H1 (cell line): Measurements from ENCODE around the gene HOXB5. TPM values are rescaled to one million over a fixed set of nuclear protein-coding genes. Genes with fewer than 3 reads are reported as not detected.

Experiments
- CTCF ChIA-PET: fragments of 300-600 bp; sonication (Branson Sonifier 250); formaldehyde crosslinking; loops from one replicate; lab custom pipeline; 2021; ENCODE audit not compliant: partially characterized antibody; lab: Charles Lee
- POLR2A ChIA-PET: fragments of 300-600 bp; sonication (Branson Sonifier 250); formaldehyde crosslinking; loops from one replicate; lab custom pipeline; 2021; ENCODE audit warnings: inconsistent platforms; ENCODE audit not compliant: partially characterized antibody; lab: Charles Lee
- DNase-seq, 2 experiments: peaks; one replicate each; pipeline versions ENCODE4 v3.0.0 to v3.0.0-alpha.2; 2010 to 2022; ENCODE audit warnings: low spot score in 2 of 2, low read depth in 1 of 2, mixed read lengths in 1 of 2
- FAIRE-seq: peaks from 2 replicates; lab custom pipeline; 2011; peaks lifted over from hg19 to GRCh38; lab: Jason Lieb, UNC
- H2AFZ ChIP-seq: 2 replicates; pipeline ENCODE4 v1.8.1; 2012; ENCODE audit warnings: low read length, inconsistent platforms
- H2AK5ac ChIP-seq: 2 replicates; pipeline ENCODE4 v1.6.1; 2013; ENCODE audit warnings: low read depth, low read length
- H2BK120ac ChIP-seq: replicated peaks from 2 replicates; pipeline ENCODE3; 2013; ENCODE audit warnings: low read depth, low read length, inconsistent platforms
- H2BK12ac ChIP-seq: 2 replicates; pipeline ENCODE4 v1.6.1; 2013; ENCODE audit warnings: low read depth, low read length
- H2BK15ac ChIP-seq: 2 replicates; pipeline ENCODE4 v1.6.1; 2013; ENCODE audit warnings: low read length
- H2BK20ac ChIP-seq: 2 replicates; pipeline ENCODE4 v1.6.1; 2013; ENCODE audit warnings: low read length
- H2BK5ac ChIP-seq: 2 replicates; pipeline ENCODE4 v1.6.1; 2013; ENCODE audit warnings: low read depth, low read length
- H3K14ac ChIP-seq: 2 replicates; pipeline ENCODE4 v1.6.1; 2013; ENCODE audit warnings: inconsistent platforms; ENCODE audit not compliant: insufficient read length
- H3K18ac ChIP-seq: 2 replicates; pipeline ENCODE4 v1.6.1; 2013; ENCODE audit warnings: low read length; ENCODE audit errors: extremely low read depth
- H3K23ac ChIP-seq: 2 replicates; pipeline ENCODE4 v1.6.1; 2013; ENCODE audit warnings: inconsistent platforms; ENCODE audit not compliant: insufficient read length
- H3K23me2 ChIP-seq: 2 replicates; pipeline ENCODE4 v1.6.1; 2013; ENCODE audit warnings: low read depth, low read length
- H3K27ac ChIP-seq: 2 replicates; pipeline ENCODE4 v1.6.1; 2011; ENCODE audit warnings: low read depth, low read length, inconsistent platforms
- H3K27me3 ChIP-seq, 4 experiments: replicated peaks in 1 of 4; 1 replicate in 1 of 4; 2 replicates in 3 of 4; pipeline versions ENCODE4 v1.6.1 to v1.8.1; 2011 to 2013; ENCODE audit warnings: low read length in 3 of 4, mild to moderate bottlenecking in 3 of 4, inconsistent platforms in 2 of 4, mixed read lengths in 2 of 4, moderate library complexity in 1 of 4; ENCODE audit not compliant: control insufficient read depth in 3 of 4, insufficient read depth in 3 of 4; ENCODE audit errors: extremely low read depth in 1 of 4
- H3K36me3 ChIP-seq, 4 experiments: 2 replicates each; pipeline versions ENCODE4 v1.6.1 to v1.8.1; 2011 to 2013; ENCODE audit warnings: mild to moderate bottlenecking in 4 of 4, low read length in 3 of 4, moderate library complexity in 2 of 4, control low read depth in 1 of 4, inconsistent platforms in 1 of 4; ENCODE audit not compliant: insufficient read depth in 4 of 4, control insufficient read depth in 2 of 4
- H3K4ac ChIP-seq: replicated peaks from 2 replicates; pipeline ENCODE3; 2013; ENCODE audit warnings: low read length, low read depth, mixed read lengths, inconsistent platforms; ENCODE audit not compliant: insufficient read length
- H3K4me1 ChIP-seq, 4 experiments: replicated peaks in 1 of 4; 1 replicate in 1 of 4; 2 replicates in 3 of 4; pipeline versions ENCODE4 v1.6.1 to v1.8.1; 2011 to 2013; ENCODE audit warnings: low read length in 3 of 4, inconsistent platforms in 2 of 4, mixed read lengths in 1 of 4; ENCODE audit not compliant: insufficient read depth in 4 of 4, control insufficient read depth in 3 of 4
- H3K4me2 ChIP-seq, 2 experiments: 2 replicates each; pipeline versions ENCODE4 v1.6.1 to v1.8.1; 2011 to 2013; ENCODE audit warnings: low read depth in 2 of 2, low read length in 2 of 2, control low read depth in 1 of 2, inconsistent platforms in 1 of 2, mild to moderate bottlenecking in 1 of 2; ENCODE audit not compliant: insufficient read depth in 1 of 2
- H3K4me3 ChIP-seq, 4 experiments: fragments of 200-600, 300-600 bp in 1 of 4; sonication (generic), shearing (Covaris generic), sonication (Bioruptor Twin) in 1 of 4; 2 replicates each; pipeline versions ENCODE4 v1.5.1 to v1.8.1; 2011 to 2016; ENCODE audit warnings: low read length in 4 of 4, low read depth in 3 of 4, control low read depth in 2 of 4, inconsistent platforms in 2 of 4, mild to moderate bottlenecking in 2 of 4, mixed read lengths in 1 of 4, moderate library complexity in 1 of 4; ENCODE audit not compliant: insufficient read depth in 2 of 4; ENCODE audit errors: extremely low read depth in 1 of 4
- H3K56ac ChIP-seq: replicated peaks from 2 replicates; pipeline ENCODE3; 2013; ENCODE audit warnings: low read depth, mild to moderate bottlenecking, mixed read lengths, low read length, inconsistent platforms; ENCODE audit not compliant: insufficient read length
- H3K79me1 ChIP-seq: 2 replicates; pipeline ENCODE4 v1.6.1; 2013; ENCODE audit warnings: low read depth, low read length, control low read depth
- H3K79me2 ChIP-seq, 2 experiments: 2 replicates each; pipeline versions ENCODE4 v1.6.1 to v1.8.1; 2012 to 2013; ENCODE audit warnings: low read length in 2 of 2, mild to moderate bottlenecking in 2 of 2, inconsistent platforms in 1 of 2; ENCODE audit not compliant: insufficient read depth in 2 of 2, control insufficient read depth in 1 of 2
- H3K9ac ChIP-seq, 4 experiments: replicated peaks in 1 of 4; 1 replicate in 1 of 4; 2 replicates in 3 of 4; pipeline versions ENCODE4 v1.6.1 to v1.8.1; 2011 to 2013; ENCODE audit warnings: low read depth in 3 of 4, low read length in 3 of 4, control low read depth in 2 of 4, mild to moderate bottlenecking in 2 of 4, moderate library complexity in 2 of 4, inconsistent platforms in 1 of 4; ENCODE audit errors: extremely low read depth in 1 of 4
- H3K9me3 ChIP-seq, 2 experiments: 2 replicates each; pipeline versions ENCODE4 v1.6.1 to v1.8.1; 2012 to 2013; ENCODE audit warnings: mild to moderate bottlenecking in 2 of 2, moderate library complexity in 2 of 2, control low read depth in 1 of 2, inconsistent platforms in 1 of 2, low read depth in 1 of 2, low read length in 1 of 2, mixed read lengths in 1 of 2; ENCODE audit not compliant: insufficient read depth in 2 of 2
- H4K20me1 ChIP-seq, 2 experiments: replicated peaks in 1 of 2; 2 replicates each; pipeline versions ENCODE3 to v1.8.1; 2011 to 2013; ENCODE audit warnings: inconsistent platforms in 2 of 2, low read length in 2 of 2, mild to moderate bottlenecking in 1 of 2; ENCODE audit not compliant: insufficient read depth in 2 of 2, control insufficient read depth in 1 of 2
- H4K5ac ChIP-seq: 2 replicates; pipeline ENCODE4 v1.6.1; 2013; ENCODE audit warnings: low read length, low read depth, mixed read lengths, inconsistent platforms; ENCODE audit not compliant: insufficient read length
- H4K8ac ChIP-seq: 2 replicates; pipeline ENCODE4 v1.8.0; 2013; ENCODE audit warnings: mild to moderate bottlenecking, moderate library complexity, low read length, inconsistent platforms; ENCODE audit not compliant: insufficient read depth; ENCODE audit errors: extremely low read depth
- H4K91ac ChIP-seq: replicated peaks from 2 replicates; pipeline ENCODE3; 2013; ENCODE audit warnings: low read length, mixed read lengths, inconsistent platforms; ENCODE audit not compliant: insufficient read length
- CBX5 ChIP-seq: fragments of 300-800, 300-1000 bp; sonication (generic); IDR thresholded peaks from 2 replicates; pipeline ENCODE4 v1.7.1; 2016; ENCODE audit warnings: antibody characterized with exemption, low read length, low read depth
- CEBPB ChIP-seq: IDR thresholded peaks from 2 replicates; pipeline ENCODE4 v1.6.1; 2012; ENCODE audit warnings: low read depth, low read length
- EGR1 ChIP-seq: IDR thresholded peaks from 2 replicates; pipeline ENCODE4 v1.6.1; 2011; ENCODE audit warnings: low read depth, low read length, borderline replicate concordance
- EZH2 ChIP-seq: fragments of 200-600 bp; sonication (generic); IDR thresholded peaks from 2 replicates; pipeline ENCODE4 v1.7.1; 2012; ENCODE audit warnings: low read depth, mild to moderate bottlenecking, moderate library complexity, low read length, inconsistent platforms; ENCODE audit not compliant: severe bottlenecking
- PHF8 ChIP-seq: fragments of 200-600 bp; sonication (generic); conservative IDR thresholded peaks from 2 replicates; pipeline ENCODE4 v1.7.1; 2012; ENCODE audit warnings: low read depth, mild to moderate bottlenecking, inconsistent platforms, low read length, moderate library complexity
- POLR2AphosphoS5 ChIP-seq: IDR thresholded peaks from 2 replicates; pipeline ENCODE4 v1.6.1; 2011; ENCODE audit warnings: low read depth, low read length
- RBBP5 ChIP-seq: IDR thresholded peaks from 2 replicates; pipeline ENCODE4 v1.7.1; 2012; ENCODE audit warnings: low read depth, mild to moderate bottlenecking, inconsistent platforms, low read length, moderate library complexity, borderline replicate concordance
- RNF2 ChIP-seq: fragments of 200-900, 300-1000 bp; sonication (generic); IDR thresholded peaks from 2 replicates; pipeline ENCODE4 v1.7.1; 2016; ENCODE audit warnings: borderline replicate concordance, low read depth, mild to moderate bottlenecking, antibody characterized with exemption, low read length; ENCODE audit not compliant: poor library complexity, severe bottlenecking; ENCODE audit errors: missing control alignments
- SIRT6 ChIP-seq: IDR thresholded peaks from one replicate; pipeline ENCODE4 v1.7.1; 2012; ENCODE audit warnings: low read length, inconsistent platforms
- SP1 ChIP-seq: IDR thresholded peaks from 2 replicates; pipeline ENCODE4 v1.6.1; 2011; ENCODE audit warnings: low read depth, low read length
- SUZ12 ChIP-seq: fragments of 200-600 bp; sonication (generic); IDR thresholded peaks from 2 replicates; pipeline ENCODE4 v1.6.1; 2012; ENCODE audit warnings: mild to moderate bottlenecking, inconsistent platforms, low read length, moderate library complexity, mixed read lengths
- TAF7 ChIP-seq: optimal IDR thresholded peaks from 2 replicates; pipeline ENCODE3; 2011; ENCODE audit warnings: low read depth, mild to moderate bottlenecking, inconsistent platforms, low read length, moderate library complexity, borderline replicate concordance
- WGBS, 2 experiments: shearing (Covaris generic) in 1 of 2; methylation state at CpG; one replicate each; pipeline versions ENCODE4 v1.1.6 to v1.1.7; 2013 to 2015; ENCODE audit warnings: low lambda C conversion rate in 2 of 2, mixed read lengths in 2 of 2, inconsistent platforms in 1 of 2, low coverage in 1 of 2, missing lambda C conversion rate in 1 of 2; ENCODE audit not compliant: insufficient replicate concordance in 2 of 2, insufficient coverage in 1 of 2, insufficient read length in 1 of 2; ENCODE audit errors: extremely low coverage in 1 of 2, missing lambda C conversion rate in 1 of 2; 5-methylcytosine and 5-hydroxymethylcytosine counted together
- polyA plus RNA-seq, 7 experiments: library from polyadenylated mRNA; depleted of rRNA in 3 of 7; stranded (reverse) in 5 of 7; unstranded in 2 of 7; fragments of >200 nt in 5 of 7; fragments of 200-250 nt in 2 of 7; gene quantifications; 1 replicate in 5 of 7; 2 replicates in 1 of 7; 4 replicates in 1 of 7; pipeline versions ENCODE4 v1.2.1 to v1.2.3, GENCODE V29; 2011 to 2013; ENCODE audit warnings: missing spikeins in 2 of 7, mixed read lengths in 2 of 7
- total RNA-seq: library from RNA; stranded (reverse); fragmentation: NEBNext Ultra II Directional; extraction: Animal tissue kit (Norgen Biotek cat#: 25700); gene quantifications from 2 replicates; pipeline ENCODE4 v1.2.1, GENCODE V29; 2021

HOXB5 gene
- total and polyA plus RNA-seq, 2 of the 8 experiments (the other 6 are each of a cell fraction or from before 2014, with no cell fraction given) = not detected

DNA sequence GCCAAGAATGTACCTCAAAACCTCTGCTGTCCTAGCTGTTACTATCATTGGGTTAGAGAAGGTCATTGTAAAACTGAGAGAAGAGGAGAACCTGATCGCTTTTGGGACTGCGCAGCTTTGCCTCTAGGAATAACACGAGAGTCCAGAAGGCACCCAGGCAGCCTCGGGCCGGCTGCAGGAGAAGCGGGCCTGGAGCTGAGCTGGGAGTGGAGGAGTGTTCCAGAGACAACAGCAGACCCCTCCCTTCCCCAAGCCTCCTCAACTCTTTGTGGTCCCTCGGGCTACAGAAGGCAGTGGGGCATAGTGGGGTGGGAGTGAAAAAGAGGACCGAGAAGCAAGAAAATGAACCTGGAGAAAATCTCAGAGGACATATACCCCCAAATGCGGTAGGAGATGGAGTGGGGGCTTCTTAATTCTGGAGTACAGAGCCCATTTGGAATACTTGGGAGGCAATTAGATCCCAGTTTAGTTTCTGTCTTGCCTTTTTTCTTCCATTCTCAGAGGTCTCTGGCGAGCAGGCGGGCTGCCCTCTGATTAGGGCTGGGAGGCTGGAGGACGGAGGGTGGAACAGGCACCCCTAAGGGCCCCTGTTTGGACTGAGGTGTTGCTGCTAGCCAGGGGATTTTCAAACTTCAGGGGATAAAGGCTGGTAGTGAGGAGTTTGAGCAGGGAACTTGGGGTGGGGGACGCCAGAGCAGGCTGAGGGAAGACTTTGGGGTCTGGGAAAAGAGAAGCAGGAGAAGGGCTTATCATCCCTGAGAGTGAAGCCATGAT is 35.3 kb downstream of the HOXB5 start:
- Histone ChIP-seq H3K36me3 (peaks cover 0 to 5% (median 0%) of the 10 kb centered on the region in 4 experiments; a peak in 1 of 8 replicates), H4K91ac (no peak overlapping the region), H2BK5ac (no peak overlapping the region), H3K23me2 (no peaks in the 10 kb centered on the region), H2BK120ac (no peak overlapping the region), H3K18ac (no peak overlapping the region), H3K4ac (no peak overlapping the region), H4K8ac (no peak overlapping the region), H3K79me1 (no peaks in the 10 kb centered on the region), H2BK20ac (no peak overlapping the region), H3K4me3 (no peak overlapping the region), H3K14ac (no peak overlapping the region), H2AFZ (no peak overlapping the region), H3K23ac (no peak overlapping the region), H2AK5ac (no peak overlapping the region), H3K27me3 (peaks cover 98 to 100% (median 99%) of the 10 kb centered on the region in 4 experiments), H4K5ac (no peak overlapping the region), H2BK12ac (no peak overlapping the region), H3K79me2 (no peaks in the 10 kb centered on the region), H4K20me1 (peaks cover 17 to 30% of the 10 kb centered on the region in 2 experiments), H3K9me3 (no peaks in the 10 kb centered on the region), H2BK15ac (no peak overlapping the region), H3K56ac (no peak overlapping the region), H3K27ac (no peak overlapping the region), H3K4me1 (peaks cover 0 to 9% (median 4%) of the 10 kb centered on the region in 4 experiments; a peak in 4 of 7 replicates), H3K9ac (no peak overlapping the region), H3K4me2 (no peak overlapping the region)
- no peak for DNase-seq
- WGBS, 2 experiments = 19% methylated on average over 13 of the region's 13 CpGs; no CpG with 5 or more reads in 1 of the 2 experiments
- ChIA-PET CTCF (interaction anchor here (0.9 to 4.0 kb wide), 7 partner anchors 9 to 78 kb away, joined by 4 to 18 read pairs (median 4); partner anchors contain the start of gene HOXB5), POLR2A (interaction anchor here (0.6 to 1.6 kb wide), 2 partner anchors 14 to 43 kb away, joined by 3 to 4 read pairs; no protein-coding TSS in a partner anchor)
- no peak for FAIRE-seq
- TF ChIP-seq SIRT6 = no peak
- no peak for TF ChIP-seq POLR2AphosphoS5
- TF ChIP-seq EZH2 = peak; percentile 74
- TF ChIP-seq RBBP5 = no peak
- TF ChIP-seq TAF7 = no peak
- peak; percentile 86 for TF ChIP-seq RNF2
- TF ChIP-seq CBX5 = no peak
- TF ChIP-seq EGR1 = no peak
- TF ChIP-seq SUZ12 = peak; percentile 5; the same call in 1 of the 2 replicates
- TF ChIP-seq SP1 = no peak
- no peak for TF ChIP-seq CEBPB
- no peak for TF ChIP-seq PHF8
